ENCODE data around the gene SEC24A. TPM values are rescaled to one million over a fixed set of nuclear protein-coding genes. Genes with fewer than 3 reads are reported as not detected.

The SEC24A gene
- total RNA-seq, 2 donors from 2014 or later, result 29.9 to 45.4 TPM

DNA sequence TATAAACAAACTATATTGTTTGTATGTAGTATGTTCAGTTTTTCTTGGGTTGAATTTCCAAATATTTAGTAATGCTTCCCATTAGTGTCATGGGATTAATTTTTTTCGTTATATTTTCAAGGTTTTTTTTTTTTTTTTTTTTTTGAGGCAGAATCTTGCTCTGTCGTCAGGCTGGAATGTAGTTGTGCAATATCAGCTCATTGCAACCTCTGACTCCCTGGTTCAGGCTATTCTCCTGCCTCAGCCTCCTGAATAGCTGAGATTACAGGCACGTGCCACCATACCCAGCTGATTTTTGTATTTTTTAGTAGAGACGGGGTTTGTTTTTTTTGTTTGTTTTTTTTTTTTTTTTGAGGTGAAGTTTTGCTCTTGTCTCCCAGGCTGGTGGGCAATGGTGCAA is 120.6 kb downstream of the SEC24A start:
- Histone ChIP-seq H3K4me3 (no peak overlapping the region), H3K4me1 (no peaks in the 10 kb centered on the region), H3K27ac (no peak overlapping the region), H3K9me3 (no peaks in the 10 kb centered on the region), H3K36me3 (peaks cover 28% of the 10 kb centered on the region), H3K9ac (ENCODE audit: low read depth in 2 of 2, low read length in 2 of 2) (no peak overlapping the region), H3K27me3 (no peaks in the 10 kb centered on the region)
- no peak for DNase-seq
- intact Hi-C loops (cut with DNase I), result no loop called here
- TF ChIP-seq, protein P1, sequence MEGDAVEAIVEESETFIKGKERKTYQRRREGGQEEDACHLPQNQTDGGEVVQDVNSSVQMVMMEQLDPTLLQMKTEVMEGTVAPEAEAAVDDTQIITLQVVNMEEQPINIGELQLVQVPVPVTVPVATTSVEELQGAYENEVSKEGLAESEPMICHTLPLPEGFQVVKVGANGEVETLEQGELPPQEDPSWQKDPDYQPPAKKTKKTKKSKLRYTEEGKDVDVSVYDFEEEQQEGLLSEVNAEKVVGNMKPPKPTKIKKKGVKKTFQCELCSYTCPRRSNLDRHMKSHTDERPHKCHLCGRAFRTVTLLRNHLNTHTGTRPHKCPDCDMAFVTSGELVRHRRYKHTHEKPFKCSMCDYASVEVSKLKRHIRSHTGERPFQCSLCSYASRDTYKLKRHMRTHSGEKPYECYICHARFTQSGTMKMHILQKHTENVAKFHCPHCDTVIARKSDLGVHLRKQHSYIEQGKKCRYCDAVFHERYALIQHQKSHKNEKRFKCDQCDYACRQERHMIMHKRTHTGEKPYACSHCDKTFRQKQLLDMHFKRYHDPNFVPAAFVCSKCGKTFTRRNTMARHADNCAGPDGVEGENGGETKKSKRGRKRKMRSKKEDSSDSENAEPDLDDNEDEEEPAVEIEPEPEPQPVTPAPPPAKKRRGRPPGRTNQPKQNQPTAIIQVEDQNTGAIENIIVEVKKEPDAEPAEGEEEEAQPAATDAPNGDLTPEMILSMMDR (IDR thresholded peaks at IDR 0.05), result no peak

DNA sequence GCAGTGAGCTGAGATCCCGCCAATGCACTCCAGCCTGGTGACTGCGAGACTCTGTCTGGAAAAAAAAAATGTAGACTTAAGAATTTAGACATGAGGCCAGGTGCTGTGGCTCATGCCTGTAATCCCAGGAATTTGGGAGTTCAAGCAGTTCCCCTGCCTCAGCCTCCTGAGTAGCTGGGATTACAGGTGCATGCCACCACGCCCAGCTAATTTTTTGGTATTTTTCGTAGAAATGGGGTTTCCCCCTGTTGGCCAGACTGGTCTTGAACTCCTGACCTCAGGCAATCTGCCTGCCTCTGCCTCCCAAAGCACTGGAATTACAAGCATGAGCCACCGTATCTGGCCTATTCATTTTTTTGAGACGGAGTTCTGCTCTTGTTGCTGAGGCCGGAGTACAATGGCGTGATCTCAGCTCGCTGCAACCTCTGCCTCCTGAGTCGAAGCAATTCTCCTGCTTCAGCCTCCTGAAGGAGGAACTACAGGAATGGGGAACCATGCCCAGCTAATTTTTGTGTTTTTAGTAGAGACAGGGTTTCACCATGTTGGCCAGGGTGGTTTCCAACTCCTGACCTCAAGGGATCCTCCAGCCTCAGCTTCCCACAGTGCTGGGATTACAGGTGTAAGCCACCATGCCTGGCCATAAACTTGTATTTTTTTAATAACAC is 124.0 kb downstream of the SEC24A start:
- Histone ChIP-seq H3K9ac (ENCODE audit: low read depth in 2 of 2, low read length in 2 of 2) (no peak overlapping the region), H3K27ac (no peak overlapping the region), H3K27me3 (no peaks in the 10 kb centered on the region), H3K4me3 (no peak overlapping the region), H3K4me1 (no peaks in the 10 kb centered on the region), H3K36me3 (peaks cover 15% of the 10 kb centered on the region), H3K9me3 (no peaks in the 10 kb centered on the region)
- intact Hi-C loops (cut with DNase I), result no loop called here
- DNase-seq, result no peak
- TF ChIP-seq, protein P1 (IDR thresholded peaks at IDR 0.05), result no peak

DNA sequence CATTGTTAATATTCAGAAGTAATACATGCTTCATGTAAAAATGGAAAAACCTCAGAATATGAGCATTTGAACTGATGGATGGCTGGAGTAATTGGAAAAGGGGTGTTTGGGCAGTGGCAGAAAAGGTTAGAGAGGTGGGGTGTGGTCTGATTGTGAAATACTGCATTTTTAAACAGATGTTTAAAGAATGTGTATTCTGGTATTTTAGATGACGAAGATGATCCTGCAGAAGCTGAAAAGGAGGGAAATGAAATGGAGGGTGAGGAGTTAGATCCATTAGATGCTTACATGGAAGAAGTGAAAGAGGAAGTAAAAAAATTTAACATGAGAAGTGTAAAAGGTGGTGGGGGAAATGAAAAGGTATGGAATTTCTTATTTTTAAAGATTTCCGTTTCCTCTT is 128.8 kb downstream of the SEC24A start:
- intact Hi-C loops (cut with DNase I), result no loop called here
- H3K4me1 ChIP-seq, result no peaks in the 10 kb centered on the region
- no peak overlapping the region for H3K4me3 ChIP-seq
- H3K36me3 ChIP-seq, result peaks cover 10% of the 10 kb centered on the region
- H3K9ac ChIP-seq (ENCODE audit: low read depth in 2 of 2, low read length in 2 of 2), result no peak overlapping the region
- TF ChIP-seq, protein P1 (IDR thresholded peaks at IDR 0.05), result no peak
- no peak overlapping the region for H3K27ac ChIP-seq
- H3K9me3 ChIP-seq, result no peaks in the 10 kb centered on the region
- no peaks in the 10 kb centered on the region for H3K27me3 ChIP-seq
- DNase-seq, result no peak

Other genes starting within 250 kb of the SEC24A start
- gene CDKN2AIPNL, start 236.9 kb upstream of the SEC24A start, total RNA-seq, result 10 to 100 TPM; 14.5 to 26.3 TPM
- 10 to 100 TPM; 24.1 to 33.3 TPM for gene JADE2, start 123.1 kb upstream of the SEC24A start, total RNA-seq
- 100 to 1,000 TPM in 1 of 2 donors, 10 to 100 TPM in 1; 85.0 to 106 TPM for gene SAR1B, start 16.0 kb upstream of the SEC24A start, total RNA-seq
- 10 to 100 TPM; 21.2 to 27.6 TPM for gene CAMLG, start 89.8 kb downstream of the SEC24A start, total RNA-seq
- 10 to 100 TPM; 38.2 to 49.3 TPM for gene DDX46, start 110.0 kb downstream of the SEC24A start, total RNA-seq
- gene C5orf24, start 197.2 kb downstream of the SEC24A start, total RNA-seq, result 10 to 100 TPM; 24.2 to 31.0 TPM
- 10 to 100 TPM; 30.7 to 31.8 TPM for gene TXNDC15, start 225.6 kb downstream of the SEC24A start, total RNA-seq